Endodermal cell (in vitro differentiated cells): ENCODE data around the gene STAC. TPM values are rescaled to one million over a fixed set of nuclear protein-coding genes. Genes with fewer than 3 reads are reported as not detected.
A peak's percentile ranks its signal among the peaks of the same experiment; 100 is the strongest.

Source experiments
- DNase-seq: peaks from one replicate; pipeline ENCODE4 v3.0.0-alpha.2; 2017
- H3K27ac ChIP-seq: 2 replicates; pipeline ENCODE4 v1.5.1; 2013; ENCODE audit warnings: mild to moderate bottlenecking, low read depth, low read length, moderate library complexity
- H3K27me3 ChIP-seq: 2 replicates; pipeline ENCODE4 v1.6.1; 2013; ENCODE audit warnings: mild to moderate bottlenecking, low read length, moderate library complexity; ENCODE audit not compliant: insufficient read depth, control insufficient read depth, poor library complexity, severe bottlenecking
- H3K36me3 ChIP-seq: 2 replicates; pipeline ENCODE4 v1.7.0; 2013; ENCODE audit warnings: mild to moderate bottlenecking, low read length, moderate library complexity; ENCODE audit not compliant: control insufficient read depth, insufficient read depth
- H3K4me1 ChIP-seq: one replicate; pipeline ENCODE4 v1.7.0; 2013; ENCODE audit warnings: low read length; ENCODE audit not compliant: control insufficient read depth, insufficient read depth
- H3K4me3 ChIP-seq: 2 replicates; pipeline ENCODE4 v1.5.1; 2013; ENCODE audit warnings: mild to moderate bottlenecking, low read length, moderate library complexity
- H3K9ac ChIP-seq: 2 replicates; pipeline ENCODE4 v1.6.1; 2013; ENCODE audit warnings: mild to moderate bottlenecking, low read length, moderate library complexity; ENCODE audit not compliant: poor library complexity, severe bottlenecking; ENCODE audit errors: extremely low read depth
- H3K9me3 ChIP-seq: 2 replicates; pipeline ENCODE4 v1.6.1; 2013; ENCODE audit warnings: mild to moderate bottlenecking, low read length, moderate library complexity; ENCODE audit not compliant: control insufficient read depth
- H3K27ac Mint-ChIP-seq: 2 replicates; pipeline ENCODE4 v1.8.0; 2020; ENCODE audit warnings: mixed read lengths
- H3K27me3 Mint-ChIP-seq: 2 replicates; pipeline ENCODE4 v1.8.0; 2021; ENCODE audit warnings: mild to moderate bottlenecking, mixed read lengths; ENCODE audit not compliant: insufficient read depth
- H3K36me3 Mint-ChIP-seq: 2 replicates; pipeline ENCODE4 v1.8.0; 2020; ENCODE audit warnings: low read depth, mixed read lengths
- H3K4me1 Mint-ChIP-seq: 2 replicates; pipeline ENCODE4 v1.8.0; 2020; ENCODE audit warnings: mixed read lengths
- H3K4me3 Mint-ChIP-seq: 2 replicates; pipeline ENCODE4 v1.8.0; 2020; ENCODE audit warnings: mild to moderate bottlenecking, moderate library complexity, mixed read lengths
- H3K9me3 Mint-ChIP-seq: 2 replicates; pipeline ENCODE4 v1.8.0; 2020; ENCODE audit warnings: mild to moderate bottlenecking, mixed read lengths
- WGBS, 2 experiments: methylation state at CpG; one replicate each; pipeline versions ENCODE4 v1.1.5 to v1.1.7; 2013; ENCODE audit warnings: missing lambda C conversion rate in 2 of 2, mixed read lengths in 1 of 2; ENCODE audit not compliant: insufficient coverage in 1 of 2, insufficient read length in 1 of 2; 5-methylcytosine and 5-hydroxymethylcytosine counted together
- total RNA-seq, 2 donors: library from RNA; stranded (reverse); fragmentation: NEBNext Ultra II Directional in 1 of 2; extraction: Animal tissue kit (Norgen Biotek cat#: 25700) in 1 of 2; gene quantifications; 2 replicates in 1 of 2; 3 replicates in 1 of 2; pipeline ENCODE4 v1.2.1, GENCODE V29; 2021
- TF ChIP-seq, protein P1 (sequence below): fragments of 200-600 bp; sonication (generic); conservative IDR thresholded peaks from 2 replicates; pipeline ENCODE4 v1.5.0; 2021; ENCODE audit warnings: antibody characterized with exemption, mild to moderate bottlenecking

Gene STAC
- total RNA-seq, 2 donors from 2014 or later, result 0.80 to 1.2 TPM

DNA sequence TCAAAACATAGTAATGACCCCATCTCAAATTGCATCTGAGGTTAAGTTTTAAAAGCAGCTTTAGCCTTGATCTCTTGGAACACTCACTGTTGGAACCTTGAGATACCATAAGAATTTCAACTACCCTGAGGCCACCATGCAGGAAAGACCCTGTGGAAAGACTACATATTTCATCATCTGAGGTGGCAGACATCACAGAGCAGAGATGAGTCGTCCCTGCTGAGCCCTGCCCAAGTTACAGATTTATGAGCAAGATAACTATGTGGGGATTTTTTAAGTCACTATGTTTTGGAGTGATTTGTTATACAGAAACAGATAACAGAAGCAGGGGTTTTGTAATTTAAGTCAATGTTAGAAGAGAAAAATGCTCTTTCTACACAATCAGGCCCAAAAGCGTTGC is 168.4 kb downstream of the STAC start:
- no peak for DNase-seq
- Histone ChIP-seq H3K4me1 (no peaks in the 10 kb centered on the region), H3K27me3 (no peaks in the 10 kb centered on the region), H3K36me3 (no peaks in the 10 kb centered on the region), H3K9me3 (peaks cover 12% of the 10 kb centered on the region), H3K4me3 (no peak overlapping the region), H3K27ac (no peak overlapping the region), H3K9ac (no peak overlapping the region)
- H3K36me3 Mint-ChIP-seq, result no peaks in the 10 kb centered on the region
- 98 to 100% methylated on average over 1 to 2 of the region's 2 CpGs for WGBS, 2 experiments
- H3K27ac Mint-ChIP-seq, result no peak overlapping the region
- peaks cover under 1% of the 10 kb centered on the region for H3K27me3 Mint-ChIP-seq
- TF ChIP-seq, protein P1, sequence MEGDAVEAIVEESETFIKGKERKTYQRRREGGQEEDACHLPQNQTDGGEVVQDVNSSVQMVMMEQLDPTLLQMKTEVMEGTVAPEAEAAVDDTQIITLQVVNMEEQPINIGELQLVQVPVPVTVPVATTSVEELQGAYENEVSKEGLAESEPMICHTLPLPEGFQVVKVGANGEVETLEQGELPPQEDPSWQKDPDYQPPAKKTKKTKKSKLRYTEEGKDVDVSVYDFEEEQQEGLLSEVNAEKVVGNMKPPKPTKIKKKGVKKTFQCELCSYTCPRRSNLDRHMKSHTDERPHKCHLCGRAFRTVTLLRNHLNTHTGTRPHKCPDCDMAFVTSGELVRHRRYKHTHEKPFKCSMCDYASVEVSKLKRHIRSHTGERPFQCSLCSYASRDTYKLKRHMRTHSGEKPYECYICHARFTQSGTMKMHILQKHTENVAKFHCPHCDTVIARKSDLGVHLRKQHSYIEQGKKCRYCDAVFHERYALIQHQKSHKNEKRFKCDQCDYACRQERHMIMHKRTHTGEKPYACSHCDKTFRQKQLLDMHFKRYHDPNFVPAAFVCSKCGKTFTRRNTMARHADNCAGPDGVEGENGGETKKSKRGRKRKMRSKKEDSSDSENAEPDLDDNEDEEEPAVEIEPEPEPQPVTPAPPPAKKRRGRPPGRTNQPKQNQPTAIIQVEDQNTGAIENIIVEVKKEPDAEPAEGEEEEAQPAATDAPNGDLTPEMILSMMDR, result no peak
- no peaks in the 10 kb centered on the region for H3K4me1 Mint-ChIP-seq
- peaks cover 8% of the 10 kb centered on the region for H3K9me3 Mint-ChIP-seq
- H3K4me3 Mint-ChIP-seq, result no peak overlapping the region

DNA sequence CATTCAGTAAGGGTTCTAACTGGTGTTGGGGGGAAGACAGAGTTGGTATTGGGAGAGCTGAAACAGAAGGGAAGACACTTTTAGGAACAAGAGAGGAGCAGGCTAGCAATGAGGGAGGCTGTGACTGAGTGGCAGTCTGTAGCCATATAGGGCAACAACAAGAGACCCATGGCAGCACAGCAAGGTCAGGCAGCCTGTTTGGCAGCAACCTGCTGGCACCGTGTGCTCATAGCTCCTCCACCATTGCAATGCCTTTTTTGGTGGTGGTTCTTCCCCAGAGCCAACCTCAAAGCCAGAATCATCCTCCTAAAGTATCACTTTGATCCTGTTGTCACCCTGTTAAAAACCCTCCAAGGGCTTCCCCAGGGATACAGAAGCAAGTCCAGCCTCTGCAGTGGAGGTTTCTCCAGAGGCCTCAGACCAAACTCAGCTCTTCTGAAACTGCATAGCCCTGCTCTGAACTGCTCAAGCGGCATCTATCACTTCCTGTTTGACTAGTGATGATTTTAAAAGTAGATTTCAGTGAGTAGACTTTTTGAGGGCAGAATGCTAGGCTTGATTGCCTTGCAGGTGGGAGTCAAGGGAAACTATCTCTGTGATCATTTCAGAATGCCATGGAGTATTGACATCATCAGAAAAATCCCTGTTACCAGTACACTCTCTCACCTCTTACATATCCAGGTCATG is 176.9 kb downstream of the STAC start:
- no peak overlapping the region for H3K4me3 Mint-ChIP-seq
- peaks cover 2% of the 10 kb centered on the region for H3K27me3 Mint-ChIP-seq
- Histone ChIP-seq H3K4me3 (no peak overlapping the region), H3K27ac (no peak overlapping the region), H3K36me3 (no peaks in the 10 kb centered on the region), H3K9ac (no peak overlapping the region), H3K27me3 (no peaks in the 10 kb centered on the region), H3K9me3 (no peaks in the 10 kb centered on the region), H3K4me1 (peaks cover 3% of the 10 kb centered on the region)
- no peaks in the 10 kb centered on the region for H3K36me3 Mint-ChIP-seq
- peaks cover 12% of the 10 kb centered on the region for H3K4me1 Mint-ChIP-seq
- H3K27ac Mint-ChIP-seq, result no peak overlapping the region
- no peaks in the 10 kb centered on the region for H3K9me3 Mint-ChIP-seq
- TF ChIP-seq, protein P1, result no peak
- no peak for DNase-seq
- WGBS, 2 experiments, result 90 to 92% methylated on average over 1 to 2 of the region's 2 CpGs

DNA sequence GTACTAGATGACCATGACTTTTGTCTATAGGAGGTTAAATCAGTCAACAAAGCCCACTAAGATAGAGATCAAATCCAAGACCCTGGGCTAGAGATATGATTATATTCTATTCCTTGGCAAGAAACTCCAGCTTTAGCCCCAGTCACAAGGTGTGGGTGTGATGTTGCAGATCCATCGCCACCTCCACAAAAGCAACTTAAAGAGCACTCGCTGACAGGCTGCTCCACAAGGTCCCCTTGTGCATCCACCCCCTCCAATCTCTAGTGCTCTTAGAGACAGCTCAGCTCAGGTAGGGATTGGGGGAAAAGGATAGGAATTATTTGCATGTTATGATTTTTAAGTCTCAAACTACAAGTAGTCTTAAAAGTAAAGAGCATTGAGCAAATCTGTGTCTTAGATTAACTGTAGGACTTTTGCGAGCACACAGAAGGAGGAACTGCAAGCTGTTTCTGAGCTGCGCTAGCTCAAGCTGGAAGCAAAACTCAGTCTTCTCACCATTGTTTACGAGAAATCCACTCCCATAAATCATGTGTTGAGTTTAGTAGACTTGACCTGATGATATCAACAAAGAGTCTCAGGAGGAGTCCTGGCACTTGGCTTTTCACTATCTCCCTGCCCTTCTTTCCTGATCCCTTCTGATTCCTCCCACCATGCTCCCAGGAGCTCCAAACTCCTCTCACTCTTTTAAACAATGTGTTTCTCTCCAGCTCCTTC is 177.6 kb downstream of the STAC start:
- no peaks in the 10 kb centered on the region for H3K9me3 Mint-ChIP-seq
- Histone ChIP-seq H3K27ac (no peak overlapping the region), H3K4me1 (peaks cover 3% of the 10 kb centered on the region), H3K36me3 (no peaks in the 10 kb centered on the region), H3K4me3 (no peak overlapping the region), H3K9me3 (no peaks in the 10 kb centered on the region), H3K9ac (no peak overlapping the region), H3K27me3 (no peaks in the 10 kb centered on the region)
- peaks cover 2% of the 10 kb centered on the region for H3K27me3 Mint-ChIP-seq
- no peaks in the 10 kb centered on the region for H3K36me3 Mint-ChIP-seq
- H3K4me3 Mint-ChIP-seq, result no peak overlapping the region
- H3K4me1 Mint-ChIP-seq, result peaks cover 12% of the 10 kb centered on the region
- 87 to 92% methylated on average over 3 to 5 of the region's 5 CpGs for WGBS, 2 experiments
- TF ChIP-seq, protein P1, result no peak
- DNase-seq, result no peak
- H3K27ac Mint-ChIP-seq, result peak overlapping the region; percentile 45
